ENCODE measurements around the gene ITM2C.

The ITM2C gene

DNA sequence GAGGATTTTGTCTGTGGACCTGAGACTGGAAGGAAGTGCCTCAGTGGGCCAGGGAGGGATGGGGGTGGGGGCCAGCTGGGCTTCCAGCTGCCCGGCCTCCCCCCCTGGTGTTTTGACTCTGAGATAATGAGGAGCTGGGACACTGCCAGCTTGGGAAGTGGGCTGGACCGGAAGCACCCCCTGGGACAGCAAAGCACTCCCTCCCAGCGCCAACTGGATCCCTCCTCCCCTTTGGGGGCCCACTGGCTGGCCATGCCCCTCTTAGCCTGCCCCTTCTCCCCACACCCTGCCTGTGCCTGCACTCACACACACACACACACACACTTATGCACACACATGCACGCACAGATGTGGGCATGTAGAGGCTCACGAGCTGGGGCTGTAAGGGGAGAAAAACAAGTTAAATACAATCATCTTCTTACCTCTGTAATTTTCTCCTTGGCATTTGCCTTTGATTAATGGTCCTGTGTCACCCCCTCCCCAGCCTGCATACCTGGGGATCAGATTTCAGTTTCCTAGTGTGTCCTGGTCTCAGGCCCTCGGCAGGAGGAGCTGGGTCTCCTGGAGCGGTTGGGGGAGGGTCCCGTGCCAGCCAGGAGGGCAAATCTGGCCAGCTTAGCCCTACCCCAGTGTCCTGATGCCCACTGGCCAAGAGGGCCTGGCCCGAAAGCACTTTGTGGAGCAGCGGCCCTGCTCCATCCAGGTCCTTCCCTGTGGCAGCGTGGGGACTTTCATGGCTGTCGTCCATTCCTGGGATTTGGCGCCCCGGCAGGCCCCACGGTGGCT is 3.6 kb downstream of the ITM2C start (continued):
- TF ChIP-seq, protein P1, sequence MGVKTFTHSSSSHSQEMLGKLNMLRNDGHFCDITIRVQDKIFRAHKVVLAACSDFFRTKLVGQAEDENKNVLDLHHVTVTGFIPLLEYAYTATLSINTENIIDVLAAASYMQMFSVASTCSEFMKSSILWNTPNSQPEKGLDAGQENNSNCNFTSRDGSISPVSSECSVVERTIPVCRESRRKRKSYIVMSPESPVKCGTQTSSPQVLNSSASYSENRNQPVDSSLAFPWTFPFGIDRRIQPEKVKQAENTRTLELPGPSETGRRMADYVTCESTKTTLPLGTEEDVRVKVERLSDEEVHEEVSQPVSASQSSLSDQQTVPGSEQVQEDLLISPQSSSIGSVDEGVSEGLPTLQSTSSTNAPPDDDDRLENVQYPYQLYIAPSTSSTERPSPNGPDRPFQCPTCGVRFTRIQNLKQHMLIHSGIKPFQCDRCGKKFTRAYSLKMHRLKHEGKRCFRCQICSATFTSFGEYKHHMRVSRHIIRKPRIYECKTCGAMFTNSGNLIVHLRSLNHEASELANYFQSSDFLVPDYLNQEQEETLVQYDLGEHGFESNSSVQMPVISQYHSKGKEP (tag by site-specific recombination; IDR thresholded peaks at IDR 0.05): no peak
- TF ChIP-seq, protein P2, sequence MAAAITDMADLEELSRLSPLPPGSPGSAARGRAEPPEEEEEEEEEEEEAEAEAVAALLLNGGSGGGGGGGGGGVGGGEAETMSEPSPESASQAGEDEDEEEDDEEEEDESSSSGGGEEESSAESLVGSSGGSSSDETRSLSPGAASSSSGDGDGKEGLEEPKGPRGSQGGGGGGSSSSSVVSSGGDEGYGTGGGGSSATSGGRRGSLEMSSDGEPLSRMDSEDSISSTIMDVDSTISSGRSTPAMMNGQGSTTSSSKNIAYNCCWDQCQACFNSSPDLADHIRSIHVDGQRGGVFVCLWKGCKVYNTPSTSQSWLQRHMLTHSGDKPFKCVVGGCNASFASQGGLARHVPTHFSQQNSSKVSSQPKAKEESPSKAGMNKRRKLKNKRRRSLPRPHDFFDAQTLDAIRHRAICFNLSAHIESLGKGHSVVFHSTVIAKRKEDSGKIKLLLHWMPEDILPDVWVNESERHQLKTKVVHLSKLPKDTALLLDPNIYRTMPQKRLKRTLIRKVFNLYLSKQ (tag by site-specific recombination; IDR thresholded peaks at IDR 0.05; ENCODE audit: borderline replicate concordance): no peak
- TF ChIP-seq KLF9 (tag by site-specific recombination; IDR thresholded peaks at IDR 0.05; ENCODE audit: low read depth): no peak
- no peak for TF ChIP-seq ZNF211 (tag by site-specific recombination; IDR thresholded peaks at IDR 0.05; ENCODE audit: low read depth)
- no peak for TF ChIP-seq CTCF (tag by site-specific recombination; IDR thresholded peaks at IDR 0.05)
- no peak for TF ChIP-seq ZNF548 (tag by site-specific recombination; IDR thresholded peaks at IDR 0.05)
- no peak for TF ChIP-seq ZNF366 (tag by site-specific recombination; conservative IDR thresholded peaks at IDR 0.05)
- TF ChIP-seq ZNF660 (tag by site-specific recombination; IDR thresholded peaks at IDR 0.05): no peak
- no peak for TF ChIP-seq ZNF48 (tag by site-specific recombination; IDR thresholded peaks at IDR 0.05)
- TF ChIP-seq ZNF830 (tag by site-specific recombination; IDR thresholded peaks at IDR 0.05; ENCODE audit: low read depth): no peak
- TF ChIP-seq, protein P3, sequence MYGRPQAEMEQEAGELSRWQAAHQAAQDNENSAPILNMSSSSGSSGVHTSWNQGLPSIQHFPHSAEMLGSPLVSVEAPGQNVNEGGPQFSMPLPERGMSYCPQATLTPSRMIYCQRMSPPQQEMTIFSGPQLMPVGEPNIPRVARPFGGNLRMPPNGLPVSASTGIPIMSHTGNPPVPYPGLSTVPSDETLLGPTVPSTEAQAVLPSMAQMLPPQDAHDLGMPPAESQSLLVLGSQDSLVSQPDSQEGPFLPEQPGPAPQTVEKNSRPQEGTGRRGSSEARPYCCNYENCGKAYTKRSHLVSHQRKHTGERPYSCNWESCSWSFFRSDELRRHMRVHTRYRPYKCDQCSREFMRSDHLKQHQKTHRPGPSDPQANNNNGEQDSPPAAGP (tag by site-specific recombination; IDR thresholded peaks at IDR 0.05): no peak
- TF ChIP-seq ZBTB1 (tag by site-specific recombination; IDR thresholded peaks at IDR 0.05): no peak
- TF ChIP-seq ZNF529 (tag by site-specific recombination; IDR thresholded peaks at IDR 0.05; ENCODE audit: insufficient replicate concordance): no peak
- TF ChIP-seq ZNF174 (tag by site-specific recombination; IDR thresholded peaks at IDR 0.05): no peak
- no peak for TF ChIP-seq ZNF335 (tag by site-specific recombination; conservative IDR thresholded peaks at IDR 0.05)
- TF ChIP-seq REST (tag by site-specific recombination; IDR thresholded peaks at IDR 0.05): no peak
- TF ChIP-seq ZFP41 (tag by site-specific recombination; IDR thresholded peaks at IDR 0.05; ENCODE audit: borderline replicate concordance): no peak
- no peak for TF ChIP-seq ZBTB26 (tag by site-specific recombination; optimal IDR thresholded peaks at IDR 0.05)
- TF ChIP-seq PRDM1 (tag by site-specific recombination; IDR thresholded peaks at IDR 0.05): no peak
- no peak for TF ChIP-seq ZNF362 (tag by site-specific recombination; IDR thresholded peaks at IDR 0.05)
- TF ChIP-seq ZBTB21 (tag by site-specific recombination; IDR thresholded peaks at IDR 0.05): no peak
- TF ChIP-seq ZBTB6 (tag by site-specific recombination; IDR thresholded peaks at IDR 0.05): no peak
- TF ChIP-seq ZNF239 (tag by site-specific recombination; IDR thresholded peaks at IDR 0.05): no peak
- no peak for TF ChIP-seq ZFP3 (tag by site-specific recombination; IDR thresholded peaks at IDR 0.05; ENCODE audit: low read depth)
- TF ChIP-seq ZNF324 (tag by site-specific recombination; IDR thresholded peaks at IDR 0.05): no peak

All from HEK293 (cell line).